HCT116 (cell line): ENCODE results near the gene TEDC1. TPM values are rescaled to one million over a fixed set of nuclear protein-coding genes. Genes with fewer than 3 reads are reported as not detected.

Experiments
- ATAC-seq: fragments of 200-7000 bp; cut with Tn5 transposase; 2 replicates; pipeline ENCODE4 v1.9.1; 2020; ENCODE audit warnings: mild to moderate bottlenecking, moderate library complexity
- BruUV-seq: library from RNA; stranded (reverse); fragments of 400-500 nt; replicated peaks from 2 replicates; lab custom pipeline; 2021; lab: Mats Ljungman, UMichigan
- CTCF ChIA-PET: fragments of 300-600 bp; sonication (Branson Sonifier 250); formaldehyde crosslinking; loops from one replicate; lab custom pipeline; 2021; ENCODE audit warnings: antibody characterized with exemption; lab: Charles Lee
- POLR2A ChIA-PET: fragments of 300-600, 350-600 bp; sonication (Branson Sonifier 250); formaldehyde crosslinking; loops from one replicate; lab custom pipeline; 2021; ENCODE audit warnings: antibody characterized with exemption; lab: Charles Lee
- RAD21 ChIA-PET, 2 experiments: fragments of 300-600 bp; sonication (Branson Sonifier 250); formaldehyde crosslinking; loops; one replicate each; lab custom pipeline; 2023; ENCODE audit warnings: low total read pairs in 2 of 2; ENCODE audit not compliant: uncharacterized antibody in 2 of 2, unreplicated experiment in 2 of 2, low non-redundant PET in 1 of 2; lab: Charles Lee
- DNase-seq: peaks from one replicate; pipeline ENCODE4 v3.0.0-alpha.2; 2010; ENCODE audit warnings: low read depth, low spot score
- H2AFZ ChIP-seq: fragments of 200-600 bp; shearing (Covaris generic), sonication (generic); 2 replicates; pipeline ENCODE4 v1.6.1; 2017; ENCODE audit warnings: low read depth, mixed run types, mixed read lengths, antibody characterized with exemption, low read length; ENCODE audit not compliant: poor library complexity, severe bottlenecking
- H3K27ac ChIP-seq: 2 replicates; pipeline ENCODE4 v1.5.1; 2012; ENCODE audit warnings: low read depth, low read length
- H3K27me3 ChIP-seq: fragments of 200-600 bp; sonication (generic); 2 replicates; pipeline ENCODE4 v1.6.1; 2016; ENCODE audit warnings: mixed run types, low read length, mixed read lengths; ENCODE audit not compliant: insufficient read depth
- H3K36me3 ChIP-seq, 2 experiments: fragments of 200-500 bp in 1 of 2; fragments of 200-600 bp in 1 of 2; sonication (Bioruptor generic) in 1 of 2; sonication (generic) in 1 of 2; 2 replicates each; pipeline versions ENCODE4 v1.5.1 to v1.6.1; 2014 to 2016; ENCODE audit warnings: low read length in 2 of 2, inconsistent platforms in 1 of 2, mixed read lengths in 1 of 2, mixed run types in 1 of 2; ENCODE audit not compliant: insufficient read depth in 2 of 2, control insufficient read depth in 1 of 2
- H3K4me1 ChIP-seq, 2 experiments: fragments of 200-600 bp in 1 of 2; sonication (generic) in 1 of 2; 2 replicates each; pipeline versions ENCODE4 v1.5.1 to v1.6.1; 2012 to 2017; ENCODE audit warnings: low read length in 2 of 2, inconsistent platforms in 1 of 2, mild to moderate bottlenecking in 1 of 2, mixed read lengths in 1 of 2, mixed run types in 1 of 2, moderate library complexity in 1 of 2; ENCODE audit not compliant: insufficient read depth in 2 of 2, control insufficient read depth in 1 of 2
- H3K4me2 ChIP-seq: fragments of 200-600 bp; sonication (generic); 2 replicates; pipeline ENCODE4 v1.6.1; 2017; ENCODE audit warnings: mixed run types, low read length, mixed read lengths
- H3K4me3 ChIP-seq, 2 experiments: fragments of 200-600 bp in 1 of 2; sonication (generic) in 1 of 2; replicated peaks in 1 of 2; 2 replicates each; pipeline ENCODE4 v1.5.1; 2011 to 2016; ENCODE audit warnings: low read length in 2 of 2, control low read depth in 1 of 2, low read depth in 1 of 2, mild to moderate bottlenecking in 1 of 2, mixed read lengths in 1 of 2, mixed run types in 1 of 2
- H3K79me2 ChIP-seq: fragments of 200-600 bp; sonication (generic); 2 replicates; pipeline ENCODE4 v1.6.1; 2017; ENCODE audit warnings: mild to moderate bottlenecking, mixed run types, low read length, moderate library complexity, mixed read lengths; ENCODE audit not compliant: insufficient read depth
- H3K9ac ChIP-seq: fragments of 200-600 bp; sonication (generic); 2 replicates; pipeline ENCODE4 v1.6.1; 2016; ENCODE audit warnings: low read length, mixed read lengths
- H3K9me2 ChIP-seq: fragments of 200-600 bp; sonication (generic), shearing (Covaris generic); 2 replicates; pipeline ENCODE4 v1.6.1; 2017; ENCODE audit warnings: mixed run types, mild to moderate bottlenecking, moderate library complexity; ENCODE audit not compliant: insufficient read depth
- H3K9me3 ChIP-seq, 2 experiments: fragments of 200-500 bp in 1 of 2; fragments of 200-600 bp in 1 of 2; sonication (Bioruptor generic) in 1 of 2; sonication (generic) in 1 of 2; 2 replicates each; pipeline ENCODE4 v1.6.1; 2014 to 2017; ENCODE audit warnings: low read length in 2 of 2, mixed read lengths in 2 of 2, inconsistent platforms in 1 of 2, low read depth in 1 of 2, mild to moderate bottlenecking in 1 of 2, mixed run types in 1 of 2, moderate library complexity in 1 of 2; ENCODE audit not compliant: control insufficient read depth in 1 of 2, insufficient read depth in 1 of 2
- H4K20me1 ChIP-seq: fragments of 200-600 bp; sonication (generic), shearing (Covaris generic); 2 replicates; pipeline ENCODE4 v1.6.1; 2017; ENCODE audit warnings: mixed run types, mild to moderate bottlenecking, moderate library complexity; ENCODE audit not compliant: insufficient read depth
- CBX3 ChIP-seq: IDR thresholded peaks from 2 replicates; pipeline ENCODE4 v1.6.1; 2012; ENCODE audit warnings: low read depth
- CTCF ChIP-seq, 3 experiments: fragments of 200-600 bp in 1 of 3; sonication (generic) in 1 of 3; IDR thresholded peaks in 2 of 3; conservative IDR thresholded peaks in 1 of 3; 2 replicates each; pipeline ENCODE4 v1.5.1; 2012 to 2017; ENCODE audit warnings: low read depth in 2 of 3, low read length in 2 of 3, antibody characterized with exemption in 1 of 3, borderline replicate concordance in 1 of 3, control low read depth in 1 of 3, mild to moderate bottlenecking in 1 of 3, mixed read lengths in 1 of 3, mixed run types in 1 of 3, moderate library complexity in 1 of 3; ENCODE audit not compliant: insufficient read depth in 1 of 3
- MAX ChIP-seq: IDR thresholded peaks from 2 replicates; pipeline ENCODE4 v1.6.1; 2012
- REST ChIP-seq: IDR thresholded peaks from 2 replicates; pipeline ENCODE4 v1.6.1; 2012; ENCODE audit warnings: low read depth
- SP1 ChIP-seq: IDR thresholded peaks from 2 replicates; pipeline ENCODE4 v1.6.1; 2012; ENCODE audit warnings: low read depth
- intact Hi-C: fragments of 100-400 bp; cut with micrococcal nuclease; formaldehyde crosslinking; loops from 2 replicates; pipeline ENCODE4 v1.10.0; 2022
- total RNA-seq: library from RNA; stranded (reverse); gene quantifications from one replicate; pipeline ENCODE4 v1.2.1, GENCODE V29; 2021; ENCODE audit not compliant: unreplicated experiment

TEDC1 gene
- total RNA-seq, 1 experiment from 2014 or later, result 40.4 TPM

GRCh38 chr14:105517096-105517495, 26.1 kb downstream of the TEDC1 start:
- no peak overlapping the region for H3K9ac ChIP-seq
- no peaks in the 10 kb centered on the region for H4K20me1 ChIP-seq
- H3K9me3 ChIP-seq, result peaks cover 4 to 6% of the 10 kb centered on the region in 2 experiments; a peak in 1 of 4 replicates
- H3K27ac ChIP-seq, result no peak overlapping the region
- ChIA-PET RAD21 (no interaction called here), CTCF (interaction anchor here (0.6 kb wide), 1 partner anchor 118 kb away, joined by 3 read pairs; no protein-coding TSS in a partner anchor), POLR2A (no interaction called here)
- DNase-seq, result no peak
- H3K4me3 ChIP-seq, result no peak overlapping the region
- H3K27me3 ChIP-seq, result no peaks in the 10 kb centered on the region
- BruUV-seq, result no TSS peak
- peaks cover 0 to 1% of the 10 kb centered on the region in 2 experiments; a peak in 2 of 4 replicates for H3K4me1 ChIP-seq
- H2AFZ ChIP-seq, result no peak overlapping the region
- H3K36me3 ChIP-seq, result no peaks in the 10 kb centered on the region
- no peak for TF ChIP-seq CTCF (IDR thresholded peaks at IDR 0.05 in 2 of 3, conservative IDR thresholded peaks at IDR 0.05 in 1 of 3; ENCODE audit: borderline replicate concordance in 1 of 3, insufficient read depth in 1 of 3, low read depth in 2 of 3, low read length in 2 of 3)
- TF ChIP-seq MAX, result no peak
- TF ChIP-seq SP1, result no peak
- TF ChIP-seq CBX3, result no peak
- no peak for TF ChIP-seq REST
- H3K4me2 ChIP-seq, result no peak overlapping the region
- no peaks in the 10 kb centered on the region for H3K79me2 ChIP-seq
- H3K9me2 ChIP-seq, result no peaks in the 10 kb centered on the region
- intact Hi-C loops, result no loop called here
- no peak for ATAC-seq
